Neural cell (in vitro differentiated cells): ENCODE measurements around the gene DCN. TPM values are rescaled to one million over a fixed set of nuclear protein-coding genes. Genes with fewer than 3 reads are reported as not detected.
A peak's percentile ranks its signal among the peaks of the same experiment; 100 is the strongest.

ENCODE experiments used
- H2AFZ ChIP-seq: fragments of 200-600, 300-800 bp; sonication (generic), shearing (Covaris generic); 2 replicates; pipeline ENCODE4 v1.6.0; 2014; ENCODE audit warnings: low read depth, mild to moderate bottlenecking, antibody characterized with exemption, low read length, moderate library complexity
- H3F3A ChIP-seq: fragments of 200-600 bp; shearing (Covaris generic); 2 replicates; pipeline ENCODE4 v1.6.1; 2016; ENCODE audit warnings: mild to moderate bottlenecking, moderate library complexity, mixed read lengths, antibody characterized with exemption, low read length; ENCODE audit not compliant: insufficient read depth, poor library complexity, severe bottlenecking
- H3K27ac ChIP-seq: fragments of 200-600, 300-800 bp; sonication (generic), shearing (Covaris generic); 2 replicates; pipeline ENCODE4 v1.5.1; 2014; ENCODE audit warnings: mild to moderate bottlenecking, low read length, moderate library complexity
- H3K27me3 ChIP-seq: fragments of 300-800, 200-600 bp; sonication (generic), shearing (Covaris generic); 2 replicates; pipeline ENCODE4 v1.6.0; 2014; ENCODE audit warnings: mild to moderate bottlenecking, low read depth, low read length, moderate library complexity; ENCODE audit not compliant: insufficient read depth
- H3K36me3 ChIP-seq: fragments of 300-800, 200-600 bp; sonication (generic), shearing (Covaris generic); 2 replicates; pipeline ENCODE4 v1.5.1; 2014; ENCODE audit warnings: mild to moderate bottlenecking, antibody characterized with exemption, low read length, moderate library complexity; ENCODE audit not compliant: insufficient read depth
- H3K4me2 ChIP-seq: fragments of 300-800, 200-600 bp; sonication (generic), shearing (Covaris generic); 2 replicates; pipeline ENCODE4 v1.6.0; 2014; ENCODE audit warnings: mild to moderate bottlenecking, low read length
- H3K4me3 ChIP-seq: fragments of 300-800, 200-600 bp; sonication (generic), shearing (Covaris generic); 2 replicates; pipeline ENCODE4 v1.5.1; 2014; ENCODE audit warnings: mild to moderate bottlenecking, low read length, moderate library complexity
- H3K79me2 ChIP-seq: fragments of 200-600 bp; shearing (Covaris generic); replicated peaks from 2 replicates; pipeline ENCODE4 v1.6.0; 2014; ENCODE audit warnings: mild to moderate bottlenecking, low read length, moderate library complexity; ENCODE audit not compliant: insufficient read depth
- H3K9ac ChIP-seq: fragments of 300-800, 200-600 bp; sonication (generic), shearing (Covaris generic); 2 replicates; pipeline ENCODE4 v1.6.1; 2016; ENCODE audit warnings: mild to moderate bottlenecking, low read length, mixed read lengths
- H3K9me2 ChIP-seq: fragments of 200-600 bp; shearing (Covaris generic); 2 replicates; pipeline ENCODE4 v1.6.1; 2016; ENCODE audit warnings: mild to moderate bottlenecking, low read length, mixed read lengths; ENCODE audit not compliant: insufficient read depth
- H3K9me3 ChIP-seq: fragments of 200-600, 300-800 bp; sonication (generic), shearing (Covaris generic); 2 replicates; pipeline ENCODE4 v1.6.1; 2016; ENCODE audit warnings: mild to moderate bottlenecking, mixed run types, low read length, moderate library complexity, mixed read lengths
- H4K20me1 ChIP-seq: fragments of 200-600 bp; shearing (Covaris generic); 2 replicates; pipeline ENCODE4 v1.6.1; 2016; ENCODE audit warnings: mild to moderate bottlenecking, mixed run types; ENCODE audit not compliant: insufficient read depth
- CTCF ChIP-seq: fragments of 450-650 bp; IDR thresholded peaks from 2 replicates; pipeline ENCODE4 v1.5.1; 2014; ENCODE audit warnings: antibody characterized with exemption, mild to moderate bottlenecking, moderate library complexity; ENCODE audit not compliant: poor library complexity, severe bottlenecking
- EP300 ChIP-seq: fragments of 450-650 bp; conservative IDR thresholded peaks from 2 replicates; pipeline ENCODE4 v1.6.1; 2014; ENCODE audit warnings: antibody characterized with exemption, mild to moderate bottlenecking, moderate library complexity; ENCODE audit not compliant: poor library complexity, severe bottlenecking
- EZH2 ChIP-seq: fragments of 200-600, 300-800 bp; shearing (Covaris generic), sonication (generic); IDR thresholded peaks from 2 replicates; pipeline ENCODE4 v1.6.1; 2014; ENCODE audit warnings: antibody characterized with exemption, low read length, borderline replicate concordance, mild to moderate bottlenecking; ENCODE audit not compliant: insufficient read depth, poor library complexity, severe bottlenecking
- MXI1 ChIP-seq: fragments of 450-650 bp; conservative IDR thresholded peaks from 2 replicates; pipeline ENCODE4 v1.6.1; 2014; ENCODE audit warnings: antibody characterized with exemption, mild to moderate bottlenecking; ENCODE audit not compliant: poor library complexity, severe bottlenecking
- POLR2AphosphoS5 ChIP-seq: IDR thresholded peaks from 2 replicates; pipeline ENCODE4 v1.6.1; 2012
- RAD21 ChIP-seq: fragments of 450-650 bp; conservative IDR thresholded peaks from 2 replicates; pipeline ENCODE4 v1.6.1; 2014; ENCODE audit warnings: antibody characterized with exemption, mild to moderate bottlenecking, moderate library complexity
- REST ChIP-seq: IDR thresholded peaks from 2 replicates; pipeline ENCODE4 v1.6.1; 2012; ENCODE audit warnings: borderline replicate concordance
- SMC3 ChIP-seq: fragments of 450-650 bp; conservative IDR thresholded peaks from 2 replicates; pipeline ENCODE4 v1.6.1; 2014; ENCODE audit warnings: antibody characterized with exemption, mild to moderate bottlenecking, moderate library complexity; ENCODE audit not compliant: poor library complexity
- TAF1 ChIP-seq: IDR thresholded peaks from 2 replicates; pipeline ENCODE4 v1.6.1; 2012; ENCODE audit warnings: low read depth
- polyA plus RNA-seq: library from polyadenylated mRNA; depleted of rRNA; stranded (reverse); fragments of >200 nt; gene quantifications from 2 replicates; pipeline ENCODE4 v1.2.3, GENCODE V29; 2014

The DCN gene
- polyA plus RNA-seq, 1 donor from 2014 or later = not detected

- Histone ChIP-seq H3K79me2 (no peaks in the 10 kb centered on the region), H3K4me2 (no peak overlapping the region), H2AFZ (no peak overlapping the region), H3K9me3 (no peaks in the 10 kb centered on the region), H4K20me1 (no peaks in the 10 kb centered on the region), H3K9ac (no peak overlapping the region), H3K4me3 (no peak overlapping the region), H3K27ac (no peak overlapping the region), H3K36me3 (no peaks in the 10 kb centered on the region), H3F3A (no peaks in the 10 kb centered on the region), H3K9me2 (no peaks in the 10 kb centered on the region), H3K27me3 (no peaks in the 10 kb centered on the region)
- TF ChIP-seq TAF1 (no peak), REST (no peak), SMC3 (no peak), CTCF (no peak), RAD21 (no peak), POLR2AphosphoS5 (no peak), EP300 (no peak), MXI1 (no peak), EZH2 (no peak)
These were observed 19.5 kb downstream of the DCN start for GRCh38 chr12:91163116-91163515.

GRCh38 chr12:91161009-91161408, 21.6 kb downstream of the DCN start:
- no peaks in the 10 kb centered on the region for H3F3A ChIP-seq
- H3K36me3 ChIP-seq = no peaks in the 10 kb centered on the region
- no peak overlapping the region for H3K4me3 ChIP-seq
- no peak overlapping the region for H2AFZ ChIP-seq
- no peak overlapping the region for H3K9ac ChIP-seq
- no peaks in the 10 kb centered on the region for H4K20me1 ChIP-seq
- TF ChIP-seq RAD21 (no peak), EP300 (peak; percentile 59), POLR2AphosphoS5 (peak; percentile 12), MXI1 (no peak), CTCF (no peak), EZH2 (no peak), REST (no peak)
- H3K79me2 ChIP-seq = no peaks in the 10 kb centered on the region
- H3K9me3 ChIP-seq = no peaks in the 10 kb centered on the region
- H3K27ac ChIP-seq = no peak overlapping the region
- no peaks in the 10 kb centered on the region for H3K27me3 ChIP-seq
- H3K9me2 ChIP-seq = no peaks in the 10 kb centered on the region
- no peak overlapping the region for H3K4me2 ChIP-seq
